Colonic mucosa (tissue), 4 donors: ENCODE data around the gene HIP1. TPM values are rescaled to one million over a fixed set of nuclear protein-coding genes. Genes with fewer than 3 reads are reported as not detected.

Experiments
- DNase-seq: peaks from one replicate; pipeline ENCODE4 v3.0.0-alpha.2; 2020
- H3K27ac ChIP-seq: fragments of 200-600 bp; one replicate; pipeline ENCODE4 v1.8.0; 2021
- H3K27me3 ChIP-seq: fragments of 200-600 bp; one replicate; pipeline ENCODE4 v1.8.0; 2021
- H3K36me3 ChIP-seq: fragments of 200-600 bp; one replicate; pipeline ENCODE4 v1.8.0; 2021
- H3K4me1 ChIP-seq: fragments of 200-600 bp; one replicate; pipeline ENCODE4 v1.8.0; 2021; ENCODE audit warnings: mild to moderate bottlenecking
- H3K4me3 ChIP-seq: fragments of 200-600 bp; one replicate; pipeline ENCODE4 v1.8.0; 2021
- H3K9ac ChIP-seq, 2 donors: one replicate each; pipeline ENCODE4 v1.7.0; 2013; ENCODE audit warnings: control low read depth in 2 of 2, low read depth in 2 of 2, low read length in 2 of 2
- H3K9me3 ChIP-seq: fragments of 200-600 bp; one replicate; pipeline ENCODE4 v1.8.0; 2021
- intact Hi-C: fragments of 100-400 bp; cut with DNase I; formaldehyde crosslinking; loops from one replicate; pipeline ENCODE4 v1.14.1; 2022
- total RNA-seq, 2 donors: library from RNA; stranded (reverse); fragmentation: NEBNext Ultra II Directional in 1 of 2; extraction: Animal tissue kit (Norgen Biotek cat#: 25700) in 1 of 2; gene quantifications; one replicate each; pipeline ENCODE4 v1.2.1, GENCODE V29; 2021
- TF ChIP-seq, protein P1 (sequence below): fragments of 200-600 bp; IDR thresholded peaks from one replicate; pipeline ENCODE4 v1.8.0; 2022; ENCODE audit warnings: antibody characterized with exemption, mild to moderate bottlenecking
- donor health status: healthy.
- donor health status: DM: no; HTN: no; CAD: no.
- donor health status: DM: no; HTN: no; CAD: no.

HIP1 gene
- total RNA-seq, 2 donors from 2014 or later, result 4.8 to 5.5 TPM

DNA sequence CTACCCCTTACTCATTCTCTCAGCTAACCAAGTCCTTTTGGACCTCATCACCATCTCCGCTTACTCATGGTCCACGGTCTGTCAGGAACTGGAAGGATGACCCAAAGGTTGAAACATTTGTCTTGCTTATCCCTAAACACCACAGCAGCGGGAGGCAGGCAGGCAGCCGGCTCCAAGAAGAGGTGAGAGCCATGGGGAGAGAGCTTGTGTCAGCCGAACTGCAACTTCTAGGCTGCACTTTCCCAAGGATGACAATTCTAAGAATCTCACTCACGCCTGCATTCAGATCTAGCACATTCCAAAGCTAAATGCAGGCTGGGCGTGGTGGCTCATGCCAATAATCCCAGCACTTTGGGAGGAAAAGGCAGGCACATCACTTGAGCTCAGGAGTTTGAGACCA is 160.7 kb downstream of the HIP1 start:
- H3K36me3 ChIP-seq, result no peaks in the 10 kb centered on the region
- intact Hi-C loops, result no loop called here

DNA sequence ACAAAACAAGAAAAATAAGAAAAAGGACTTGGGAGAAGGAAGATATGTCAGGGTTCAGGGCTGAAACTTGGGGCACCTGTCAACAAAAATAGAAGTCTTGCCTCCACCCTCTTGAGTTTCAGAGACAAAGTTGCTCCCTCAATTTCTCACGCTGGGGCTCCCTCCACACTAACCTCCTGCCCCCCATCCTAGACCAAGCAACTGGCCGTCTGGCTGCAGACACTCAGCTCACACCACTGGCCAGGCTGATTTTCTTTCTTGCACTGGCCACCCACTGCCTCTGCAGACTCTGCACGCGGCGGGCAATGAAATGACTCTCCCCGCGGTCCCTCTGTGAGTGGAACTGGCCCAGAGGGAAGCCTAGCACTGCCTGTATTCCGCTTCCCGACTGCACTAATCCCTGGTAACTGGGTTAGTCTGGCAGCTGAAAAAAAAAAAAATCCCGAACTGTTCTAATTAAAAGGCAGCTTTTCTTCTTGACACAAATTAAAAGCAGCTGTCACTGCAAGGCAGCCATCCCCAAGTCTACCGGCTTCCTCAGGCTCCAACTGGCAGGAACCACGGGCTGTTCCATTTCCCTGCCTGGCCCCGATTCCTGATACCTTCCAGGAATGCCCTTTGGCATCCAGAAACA is 163.1 kb downstream of the HIP1 start:
- Histone ChIP-seq H3K4me1 (no peaks in the 10 kb centered on the region), H3K36me3 (no peaks in the 10 kb centered on the region), H3K27ac (no peak overlapping the region), H3K9ac (no peak overlapping the region), H3K27me3 (no peaks in the 10 kb centered on the region), H3K4me3 (no peak overlapping the region), H3K9me3 (no peaks in the 10 kb centered on the region)
- TF ChIP-seq, protein P1, sequence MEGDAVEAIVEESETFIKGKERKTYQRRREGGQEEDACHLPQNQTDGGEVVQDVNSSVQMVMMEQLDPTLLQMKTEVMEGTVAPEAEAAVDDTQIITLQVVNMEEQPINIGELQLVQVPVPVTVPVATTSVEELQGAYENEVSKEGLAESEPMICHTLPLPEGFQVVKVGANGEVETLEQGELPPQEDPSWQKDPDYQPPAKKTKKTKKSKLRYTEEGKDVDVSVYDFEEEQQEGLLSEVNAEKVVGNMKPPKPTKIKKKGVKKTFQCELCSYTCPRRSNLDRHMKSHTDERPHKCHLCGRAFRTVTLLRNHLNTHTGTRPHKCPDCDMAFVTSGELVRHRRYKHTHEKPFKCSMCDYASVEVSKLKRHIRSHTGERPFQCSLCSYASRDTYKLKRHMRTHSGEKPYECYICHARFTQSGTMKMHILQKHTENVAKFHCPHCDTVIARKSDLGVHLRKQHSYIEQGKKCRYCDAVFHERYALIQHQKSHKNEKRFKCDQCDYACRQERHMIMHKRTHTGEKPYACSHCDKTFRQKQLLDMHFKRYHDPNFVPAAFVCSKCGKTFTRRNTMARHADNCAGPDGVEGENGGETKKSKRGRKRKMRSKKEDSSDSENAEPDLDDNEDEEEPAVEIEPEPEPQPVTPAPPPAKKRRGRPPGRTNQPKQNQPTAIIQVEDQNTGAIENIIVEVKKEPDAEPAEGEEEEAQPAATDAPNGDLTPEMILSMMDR, result no peak
- DNase-seq, result no peak
- intact Hi-C loops, result no loop called here

More for the DNA sequence above, 160.7 kb downstream of the HIP1 start:
- no peak overlapping the region for H3K4me3 ChIP-seq
- no peaks in the 10 kb centered on the region for H3K9me3 ChIP-seq
- no peaks in the 10 kb centered on the region for H3K27me3 ChIP-seq
- TF ChIP-seq, protein P1, result no peak
- no peak overlapping the region for H3K9ac ChIP-seq
- DNase-seq, result no peak
- H3K4me1 ChIP-seq, result no peaks in the 10 kb centered on the region
- no peak overlapping the region for H3K27ac ChIP-seq

DNA sequence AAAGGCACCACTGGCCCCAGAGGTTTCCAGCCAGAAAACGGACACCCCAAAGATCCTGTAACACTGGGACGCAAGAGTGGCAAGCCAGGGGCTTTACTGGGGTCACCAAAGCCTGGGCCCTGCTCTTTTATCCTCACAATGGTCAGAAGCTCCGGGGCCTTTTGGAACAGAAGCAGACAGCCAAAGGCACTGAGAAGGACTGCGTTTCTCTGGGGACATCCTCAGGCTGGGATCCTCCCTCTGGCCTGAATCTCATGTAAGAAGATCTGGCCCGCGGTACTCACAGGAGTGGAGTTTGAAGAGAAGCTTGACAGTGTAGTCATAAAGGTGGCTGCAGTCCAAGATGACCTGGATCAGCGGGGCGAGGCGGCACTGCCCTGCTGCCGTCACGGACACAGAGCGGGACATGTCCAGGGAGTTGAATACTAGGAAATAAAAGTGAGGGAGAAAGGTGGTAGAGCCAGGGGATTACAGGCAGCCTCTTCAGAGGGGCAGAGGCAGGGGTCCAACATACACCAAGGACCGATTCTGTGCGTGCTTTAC is 165.2 kb downstream of the HIP1 start:
- no peaks in the 10 kb centered on the region for H3K36me3 ChIP-seq
- no peaks in the 10 kb centered on the region for H3K4me1 ChIP-seq
- intact Hi-C loops, result no loop called here
- DNase-seq, result no peak
- no peak overlapping the region for H3K9ac ChIP-seq
- TF ChIP-seq, protein P1, result no peak
- H3K27me3 ChIP-seq, result no peaks in the 10 kb centered on the region
- no peak overlapping the region for H3K27ac ChIP-seq
- no peak overlapping the region for H3K4me3 ChIP-seq
- H3K9me3 ChIP-seq, result no peaks in the 10 kb centered on the region

DNA sequence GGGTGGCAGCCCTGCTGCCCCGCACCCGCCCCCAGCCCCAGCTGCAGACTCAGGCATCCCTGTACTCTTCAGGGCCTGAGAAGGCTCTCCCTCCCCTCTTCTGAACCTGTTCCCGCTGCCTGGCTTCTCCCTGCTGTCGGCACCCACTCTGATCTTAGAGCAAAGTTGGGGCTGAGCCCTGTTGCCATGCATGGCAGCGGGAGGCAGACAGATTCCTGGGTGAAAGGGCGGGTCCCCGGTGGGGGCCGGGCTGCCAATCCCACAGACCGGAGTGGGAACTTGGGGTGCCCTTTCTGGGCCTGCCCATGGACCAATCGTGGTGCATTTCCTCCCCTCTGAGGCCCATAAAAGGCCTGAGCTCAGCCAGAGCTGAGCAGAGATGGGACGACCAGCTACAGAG is 165.9 kb downstream of the HIP1 start:
- H3K36me3 ChIP-seq, result no peaks in the 10 kb centered on the region
- DNase-seq, result no peak
- no peaks in the 10 kb centered on the region for H3K4me1 ChIP-seq
- H3K27ac ChIP-seq, result no peak overlapping the region
- H3K27me3 ChIP-seq, result no peaks in the 10 kb centered on the region
- H3K4me3 ChIP-seq, result no peak overlapping the region
- no peaks in the 10 kb centered on the region for H3K9me3 ChIP-seq
- TF ChIP-seq, protein P1, result no peak
- H3K9ac ChIP-seq, result no peak overlapping the region
- intact Hi-C loops, result no loop called here

DNA sequence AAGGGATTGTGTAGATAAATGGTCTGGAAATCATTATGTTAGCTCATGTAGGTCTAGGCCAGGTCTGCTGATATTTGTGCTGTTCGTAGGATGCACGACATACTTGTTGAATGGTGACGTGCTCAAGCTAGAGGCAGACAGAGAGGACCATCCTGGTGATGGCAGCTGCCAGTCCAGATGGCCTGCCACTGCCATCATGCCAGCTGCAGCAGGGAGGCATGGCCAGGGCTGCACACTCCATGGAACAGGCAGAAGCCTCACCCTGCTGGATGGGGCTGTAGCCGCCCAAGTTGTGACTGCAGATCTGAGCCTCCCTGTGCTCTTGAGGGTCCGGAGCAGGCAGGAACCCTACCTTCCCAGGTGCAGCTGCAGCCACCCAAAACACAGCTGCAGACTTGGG is 166.3 kb downstream of the HIP1 start:
- Histone ChIP-seq H3K27me3 (no peaks in the 10 kb centered on the region), H3K36me3 (no peaks in the 10 kb centered on the region), H3K4me3 (no peak overlapping the region), H3K27ac (no peak overlapping the region), H3K4me1 (no peaks in the 10 kb centered on the region), H3K9me3 (no peaks in the 10 kb centered on the region), H3K9ac (no peak overlapping the region)
- no peak for DNase-seq
- TF ChIP-seq, protein P1, result no peak
- intact Hi-C loops, result no loop called here
